ENCODE results near the gene RAC3.

RAC3 gene

DNA sequence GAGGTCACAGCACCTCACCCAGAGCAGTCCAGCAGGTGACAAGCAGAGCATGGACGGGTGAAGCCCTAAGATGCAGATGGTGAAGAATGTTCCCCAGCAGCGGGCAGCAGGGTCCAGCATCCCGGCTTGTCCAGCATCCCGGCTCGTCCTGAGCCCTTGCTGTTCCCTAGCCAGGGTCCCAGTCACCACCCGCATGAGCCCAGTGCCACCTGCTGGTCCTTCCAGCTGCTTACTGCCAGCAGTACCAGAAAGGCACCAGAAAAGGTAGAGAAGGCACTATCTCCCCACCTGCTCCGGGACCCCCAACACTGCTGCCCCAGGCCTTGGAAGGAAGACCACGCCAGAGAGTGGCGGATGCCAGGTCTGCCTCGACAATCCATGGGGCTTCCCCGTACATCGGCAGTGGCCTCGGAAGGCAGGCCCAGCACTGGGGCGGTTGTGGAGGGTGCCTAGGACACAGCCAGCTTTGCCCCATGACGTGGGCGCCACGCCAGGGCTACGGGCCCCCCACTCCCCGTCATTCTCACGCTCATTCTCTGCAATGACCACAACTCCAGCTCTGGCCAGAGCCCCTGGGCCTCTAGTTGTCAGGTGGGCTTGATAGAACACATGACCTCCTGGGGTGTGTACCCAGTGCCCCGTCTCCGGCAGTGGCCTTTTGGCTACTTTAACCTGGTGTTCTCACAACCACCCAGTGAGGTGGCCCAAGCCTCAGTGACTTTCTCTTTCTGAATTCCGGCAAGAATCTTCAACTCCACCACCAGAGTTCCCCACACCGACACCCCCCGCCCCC, 10.2 kb upstream of the RAC3 start:
- ATAC-seq (ENCODE audit: low read depth): no peak
- Mint-ChIP-seq H3K27me3 (peaks cover 2% of the 10 kb centered on the region), H3K4me1 (peaks cover 6% of the 10 kb centered on the region), H3K4me3 (peak overlapping the region; percentile 74), H3K27ac (no peak overlapping the region), H3K36me3 (peaks cover 2% of the 10 kb centered on the region), H3K9me3 (no peaks in the 10 kb centered on the region)
- no peak for DNase-seq (ENCODE audit: low spot score in 2 of 2)

DNA sequence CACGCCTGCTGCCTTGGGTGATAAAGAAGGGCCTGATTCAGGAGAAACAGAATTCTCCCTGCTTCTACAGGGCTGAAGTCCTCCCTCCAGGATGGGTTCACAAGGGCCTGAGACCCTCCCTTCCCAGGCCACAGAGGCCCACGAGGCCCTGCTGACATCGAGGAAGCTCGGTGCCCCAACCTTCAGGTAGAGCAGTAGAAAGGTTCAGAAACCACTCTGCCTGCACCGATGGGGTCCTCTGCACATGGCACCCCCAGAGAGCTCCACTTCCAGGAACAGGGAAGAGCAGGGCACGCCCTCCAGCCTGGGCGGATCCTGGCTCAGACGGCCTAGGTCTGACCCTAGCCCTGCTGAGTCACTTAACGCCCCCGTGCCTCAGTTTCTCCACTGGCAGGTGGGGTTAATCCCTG, 9.6 kb upstream of the RAC3 start:
- ATAC-seq (ENCODE audit: low read depth): no peak
- Mint-ChIP-seq H3K27me3 (peaks cover 2% of the 10 kb centered on the region), H3K4me3 (peak overlapping the region; percentile 74), H3K27ac (no peak overlapping the region), H3K9me3 (no peaks in the 10 kb centered on the region), H3K4me1 (peaks cover 6% of the 10 kb centered on the region), H3K36me3 (peaks cover 2% of the 10 kb centered on the region)
- DNase-seq (ENCODE audit: low spot score in 2 of 2): no peak

DNA sequence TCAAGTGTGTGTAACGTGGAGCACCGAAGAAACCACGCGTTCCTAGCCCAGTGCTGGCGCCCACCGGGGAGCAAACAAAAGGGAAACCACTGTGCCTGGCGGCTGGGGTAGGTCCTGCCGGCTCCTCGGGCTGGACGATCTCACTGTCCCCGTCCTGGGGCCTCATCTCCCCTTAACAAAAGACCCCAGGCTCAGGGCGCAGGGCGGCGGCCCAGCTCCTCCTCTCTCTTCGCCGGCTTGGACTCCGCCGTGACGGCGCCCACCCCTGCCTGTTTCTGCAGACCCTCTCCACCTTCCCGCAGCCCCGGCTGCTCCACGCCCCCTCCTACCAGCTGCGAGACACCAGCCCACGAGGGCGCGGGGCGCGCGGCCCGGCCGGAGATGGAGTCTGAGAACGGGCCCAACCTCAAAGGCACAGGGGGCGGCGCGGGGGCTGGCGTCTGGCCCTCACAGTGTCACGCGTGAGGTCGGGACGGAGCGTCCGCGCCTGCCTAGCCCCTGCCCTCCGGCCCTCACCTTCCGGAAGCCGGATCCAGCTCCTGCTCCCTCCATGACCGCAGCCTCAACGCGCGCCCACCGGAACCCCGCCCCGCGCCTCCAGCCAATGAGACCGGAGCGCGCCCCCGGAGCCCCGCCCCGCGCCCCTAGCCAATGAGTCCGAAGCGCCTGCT, 9.0 kb upstream of the RAC3 start, which contains the start of gene CENPX:
TSS of gene CENPX (minus strand) at position 569 of the 671 bp plus-strand sequence. CDS start at position 552, 17 bp downstream.
- Mint-ChIP-seq H3K36me3 (peaks cover 2% of the 10 kb centered on the region), H3K27me3 (peaks cover 2% of the 10 kb centered on the region), H3K4me1 (peaks cover 6% of the 10 kb centered on the region), H3K9me3 (no peaks in the 10 kb centered on the region), H3K4me3 (peak within 1 kb of the TSS; percentile 74), H3K27ac (peak within 1 kb of the TSS; percentile 48)
- ATAC-seq (ENCODE audit: low read depth): peak; percentile 7
- DNase-seq (ENCODE audit: low spot score in 2 of 2): peak in 1 of 2 donors; percentile 90

DNA sequence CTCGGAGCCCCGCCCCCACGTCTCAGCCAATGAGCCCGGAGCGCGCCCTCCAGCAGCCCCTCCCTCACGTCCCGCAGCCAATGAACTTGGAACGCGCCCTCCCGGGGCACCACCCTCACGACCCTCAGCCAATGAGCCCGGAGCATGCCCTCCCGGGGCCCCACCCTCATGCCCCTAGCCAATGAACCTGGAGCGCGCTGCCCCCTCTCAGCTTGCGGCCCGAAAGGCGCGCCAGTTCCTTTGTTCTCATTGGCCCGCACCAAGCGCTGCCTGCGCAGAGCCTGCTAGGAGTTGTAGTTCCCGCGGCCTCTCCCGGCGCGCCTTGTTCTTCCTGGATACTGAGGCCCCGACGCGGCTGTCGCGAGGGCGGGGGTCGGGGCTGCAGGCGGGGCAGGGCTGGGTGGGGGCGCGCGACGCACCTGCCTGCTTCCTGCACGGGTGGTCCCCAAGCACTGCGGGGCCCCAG, 8.5 kb upstream of the RAC3 start, which contains the start of gene LRRC45:
TSS of gene LRRC45 (plus strand) at position 325 of the 466 bp plus-strand sequence. CDS start 339 bp downstream, outside the sequence.
- H3K4me1 Mint-ChIP-seq: peaks cover 6% of the 10 kb centered on the region
- DNase-seq (ENCODE audit: low spot score in 2 of 2) (peak in 1 of 2 donors; percentile 99), ATAC-seq (ENCODE audit: low read depth) (peak; percentile 91)
- H3K27ac Mint-ChIP-seq: peak within 1 kb of the TSS; percentile 48
- H3K27me3 Mint-ChIP-seq: peaks cover 2% of the 10 kb centered on the region
- H3K9me3 Mint-ChIP-seq: no peaks in the 10 kb centered on the region
- peaks cover 2% of the 10 kb centered on the region for H3K36me3 Mint-ChIP-seq
- H3K4me3 Mint-ChIP-seq: peak within 1 kb of the TSS; percentile 74

DNA sequence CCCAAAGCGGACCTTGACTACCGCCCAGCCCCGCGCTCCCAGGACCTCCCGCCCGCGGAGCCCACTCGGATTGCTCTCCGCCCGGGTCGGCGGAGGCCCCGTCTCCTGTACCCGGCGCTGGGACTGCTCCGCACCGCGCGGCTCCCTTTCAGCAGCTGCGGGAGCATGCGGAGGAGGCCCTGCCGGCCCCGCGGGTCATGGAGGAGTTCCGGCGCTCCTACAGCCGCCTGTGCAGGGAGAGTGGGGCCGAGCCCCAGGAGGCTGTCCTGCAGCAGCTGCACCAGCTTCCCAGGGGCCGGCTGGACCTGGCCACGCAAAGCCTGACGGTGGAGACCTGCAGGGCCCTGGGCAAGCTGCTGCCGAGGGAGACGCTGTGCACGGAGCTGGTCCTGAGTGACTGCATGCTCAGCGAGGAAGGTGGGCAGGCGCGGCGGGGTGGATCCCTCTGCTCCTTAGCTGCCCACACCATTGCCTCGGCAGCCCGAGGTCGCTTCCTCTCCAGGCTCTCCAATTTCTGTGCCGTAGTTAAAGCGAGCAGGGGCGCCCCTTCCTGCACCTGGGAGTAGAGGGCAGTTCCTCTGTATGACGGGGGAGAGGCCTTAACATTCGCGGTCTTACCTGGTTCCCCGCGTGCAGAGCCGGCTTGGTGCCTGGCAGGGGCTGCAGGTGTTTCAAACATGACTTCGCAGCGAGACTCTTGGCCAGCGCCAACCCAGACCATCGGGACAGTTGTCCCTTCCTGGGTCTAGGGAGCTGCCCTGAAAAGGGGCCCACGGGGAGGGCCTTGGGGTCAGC, 7.8 kb upstream of the RAC3 start:
- Mint-ChIP-seq H3K4me3 (peak overlapping the region; percentile 74), H3K27ac (no peak overlapping the region), H3K36me3 (peaks cover 2% of the 10 kb centered on the region), H3K27me3 (peaks cover 2% of the 10 kb centered on the region), H3K9me3 (no peaks in the 10 kb centered on the region), H3K4me1 (peaks cover 6% of the 10 kb centered on the region)
- no peak for ATAC-seq (ENCODE audit: low read depth)
- DNase-seq (ENCODE audit: low spot score in 2 of 2): peak in 1 of 2 donors; percentile 55

DNA sequence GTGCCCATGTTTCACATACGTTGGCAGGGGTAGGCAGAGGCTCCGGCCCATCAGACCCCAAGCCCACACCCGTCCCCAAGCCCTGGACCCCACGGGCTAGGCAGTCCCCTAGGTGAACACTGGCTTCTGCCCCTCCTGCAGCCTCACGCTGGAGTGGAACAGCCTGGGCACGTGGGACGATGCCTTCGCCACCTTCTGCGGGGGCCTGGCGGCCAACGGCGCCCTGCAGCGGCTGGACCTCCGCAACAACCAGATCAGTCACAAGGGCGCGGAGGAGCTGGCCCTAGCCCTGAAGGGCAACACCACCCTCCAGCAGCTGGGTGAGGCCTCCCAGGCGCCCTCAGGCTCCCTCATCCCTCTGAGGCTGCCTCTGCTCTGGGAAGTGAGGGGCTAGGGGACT, 6.6 kb upstream of the RAC3 start:
- Mint-ChIP-seq H3K4me3 (no peak overlapping the region), H3K36me3 (peaks cover 2% of the 10 kb centered on the region), H3K4me1 (peaks cover 12% of the 10 kb centered on the region), H3K27me3 (peaks cover 4% of the 10 kb centered on the region), H3K27ac (no peak overlapping the region), H3K9me3 (no peaks in the 10 kb centered on the region)
- no peak for DNase-seq (ENCODE audit: low spot score in 2 of 2)
- no peak for ATAC-seq (ENCODE audit: low read depth)

DNA sequence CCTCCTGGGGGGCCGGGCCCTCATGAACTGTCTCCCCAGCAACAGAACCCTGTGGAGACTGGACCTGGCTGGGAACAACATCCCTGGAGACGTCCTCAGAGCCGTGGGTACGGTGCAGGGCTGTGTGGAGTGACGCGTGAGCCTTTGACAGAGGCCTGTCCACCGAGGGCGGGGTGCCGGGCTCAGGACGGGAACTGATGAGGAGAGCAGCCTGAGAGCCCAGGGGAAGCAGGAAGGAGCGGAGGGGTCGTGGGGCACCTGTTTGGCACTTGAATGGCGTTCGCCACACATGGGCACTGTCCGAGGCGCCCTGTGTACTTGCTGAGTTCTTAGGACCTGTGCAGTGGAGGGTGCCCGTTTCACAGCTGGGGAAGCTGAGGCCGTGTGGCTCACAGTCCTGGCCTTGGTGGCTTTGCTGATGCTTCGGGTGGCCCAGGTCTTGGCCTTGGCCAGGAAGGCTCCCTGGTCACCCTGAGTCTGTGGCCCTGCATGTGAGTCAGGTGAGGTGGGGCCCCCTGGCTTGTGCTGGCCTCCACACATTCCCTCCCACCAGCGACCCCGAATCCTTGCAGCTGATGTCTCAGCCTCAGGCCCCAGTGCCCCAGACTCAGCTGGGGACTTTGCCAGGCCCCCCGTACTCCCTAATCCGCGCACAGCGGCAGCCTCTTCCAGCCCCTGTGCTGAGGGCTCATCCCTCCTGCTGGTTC, 5.9 kb upstream of the RAC3 start:
- Mint-ChIP-seq H3K36me3 (peaks cover 2% of the 10 kb centered on the region), H3K27ac (no peak overlapping the region), H3K4me1 (peaks cover 14% of the 10 kb centered on the region), H3K9me3 (no peaks in the 10 kb centered on the region), H3K4me3 (no peak overlapping the region), H3K27me3 (peaks cover 4% of the 10 kb centered on the region)
- no peak for DNase-seq (ENCODE audit: low spot score in 2 of 2)
- no peak for ATAC-seq (ENCODE audit: low read depth)

DNA sequence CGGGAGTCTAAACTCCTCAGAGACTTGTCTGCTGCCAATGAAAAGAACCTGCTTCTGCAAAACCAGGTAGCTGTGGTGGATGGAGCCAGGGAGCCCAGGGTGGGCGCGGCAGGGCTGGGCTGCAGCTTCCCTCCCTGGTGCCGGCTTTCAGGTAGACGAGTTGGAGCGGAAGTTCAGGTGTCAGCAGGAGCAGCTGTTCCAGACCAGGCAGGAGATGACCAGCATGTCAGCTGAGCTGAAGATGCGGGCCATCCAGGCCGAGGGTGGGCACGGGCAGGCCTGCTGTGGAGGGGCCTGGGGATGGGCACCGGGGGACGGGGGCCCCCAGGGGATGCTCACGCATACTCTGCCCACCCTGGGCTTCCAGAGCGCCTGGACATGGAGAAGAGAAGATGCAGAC, 3.2 kb upstream of the RAC3 start:
- H3K9me3 Mint-ChIP-seq: no peaks in the 10 kb centered on the region
- no peak for DNase-seq (ENCODE audit: low spot score in 2 of 2)
- H3K27ac Mint-ChIP-seq: no peak overlapping the region
- no peak overlapping the region for H3K4me3 Mint-ChIP-seq
- H3K36me3 Mint-ChIP-seq: peaks cover 2% of the 10 kb centered on the region
- H3K27me3 Mint-ChIP-seq: peaks cover 4% of the 10 kb centered on the region
- ATAC-seq (ENCODE audit: low read depth): no peak
- H3K4me1 Mint-ChIP-seq: peaks cover 9% of the 10 kb centered on the region

DNA sequence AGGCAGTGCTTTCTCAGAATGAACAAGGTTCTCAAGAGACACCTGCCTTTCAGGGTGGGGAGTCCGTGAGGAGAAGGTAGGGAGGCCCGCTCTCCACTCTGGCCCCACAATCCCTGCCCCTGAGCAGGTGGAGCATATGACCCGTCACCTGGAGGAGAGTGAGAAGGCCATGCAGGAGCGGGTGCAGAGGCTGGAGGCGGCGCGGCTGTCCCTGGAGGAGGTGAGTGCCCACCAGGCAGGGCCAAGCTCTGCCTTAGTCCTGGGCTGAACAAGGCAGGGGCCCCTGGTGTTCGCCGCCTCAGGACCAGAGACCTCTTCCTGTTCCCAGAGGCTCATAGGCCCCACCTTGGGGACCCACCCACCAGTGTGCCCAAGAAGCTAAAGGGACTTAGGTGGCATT, 2.5 kb upstream of the RAC3 start:
- no peak for DNase-seq (ENCODE audit: low spot score in 2 of 2)
- Mint-ChIP-seq H3K27me3 (peaks cover 4% of the 10 kb centered on the region), H3K36me3 (peaks cover 2% of the 10 kb centered on the region), H3K9me3 (no peaks in the 10 kb centered on the region), H3K27ac (no peak overlapping the region), H3K4me1 (peaks cover 9% of the 10 kb centered on the region), H3K4me3 (peak overlapping the region; percentile 11)
- no peak for ATAC-seq (ENCODE audit: low read depth)

DNA sequence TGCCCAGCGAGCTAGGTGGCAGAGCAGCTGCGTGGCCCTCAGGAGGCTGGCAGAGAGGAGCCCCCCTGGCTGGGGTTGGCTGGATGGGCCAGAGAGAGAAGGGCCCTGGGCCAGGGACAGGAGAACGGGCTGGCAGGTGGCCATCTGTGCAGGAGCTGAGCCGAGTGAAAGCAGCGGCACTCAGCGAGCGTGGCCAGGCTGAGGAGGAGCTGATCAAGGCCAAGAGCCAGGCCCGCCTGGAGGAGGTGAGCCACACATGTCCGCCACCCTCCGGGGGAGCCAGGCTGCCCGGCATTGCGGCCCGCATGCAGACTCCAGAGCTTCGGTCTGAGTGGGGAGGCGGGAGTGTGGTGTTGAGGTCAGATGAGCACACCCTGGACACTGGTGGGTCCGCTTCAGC, 2.1 kb upstream of the RAC3 start:
- ATAC-seq (ENCODE audit: low read depth) (no peak), DNase-seq (ENCODE audit: low spot score in 2 of 2) (no peak)
- Mint-ChIP-seq H3K27me3 (peaks cover 4% of the 10 kb centered on the region), H3K4me3 (peak overlapping the region; percentile 75), H3K36me3 (peaks cover 2% of the 10 kb centered on the region), H3K9me3 (no peaks in the 10 kb centered on the region), H3K27ac (no peak overlapping the region), H3K4me1 (peaks cover 9% of the 10 kb centered on the region)

DNA sequence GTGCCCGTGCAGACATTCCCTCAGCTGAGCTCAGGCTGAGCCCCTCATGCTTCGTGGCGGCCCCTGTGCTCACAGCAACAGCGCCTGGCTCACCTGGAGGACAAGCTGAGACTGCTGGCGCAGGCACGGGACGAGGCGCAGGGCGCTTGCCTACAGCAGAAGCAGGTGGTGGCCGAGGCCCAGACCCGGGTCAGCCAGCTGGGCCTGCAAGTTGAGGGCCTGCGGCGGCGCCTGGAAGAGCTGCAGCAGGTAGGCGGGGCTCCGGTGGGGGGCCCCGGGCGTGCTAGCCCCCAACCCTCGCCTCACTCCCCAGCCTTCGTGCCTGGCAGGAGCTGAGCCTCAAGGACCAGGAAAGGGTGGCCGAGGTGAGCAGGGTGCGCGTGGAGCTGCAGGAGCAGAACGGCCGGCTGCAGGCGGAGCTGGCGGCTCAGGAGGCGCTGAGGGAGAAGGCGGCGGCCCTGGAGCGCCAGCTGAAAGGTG, 1.4 kb upstream of the RAC3 start:
- H3K36me3 Mint-ChIP-seq: peaks cover 2% of the 10 kb centered on the region
- ATAC-seq (ENCODE audit: low read depth): no peak

DNA sequence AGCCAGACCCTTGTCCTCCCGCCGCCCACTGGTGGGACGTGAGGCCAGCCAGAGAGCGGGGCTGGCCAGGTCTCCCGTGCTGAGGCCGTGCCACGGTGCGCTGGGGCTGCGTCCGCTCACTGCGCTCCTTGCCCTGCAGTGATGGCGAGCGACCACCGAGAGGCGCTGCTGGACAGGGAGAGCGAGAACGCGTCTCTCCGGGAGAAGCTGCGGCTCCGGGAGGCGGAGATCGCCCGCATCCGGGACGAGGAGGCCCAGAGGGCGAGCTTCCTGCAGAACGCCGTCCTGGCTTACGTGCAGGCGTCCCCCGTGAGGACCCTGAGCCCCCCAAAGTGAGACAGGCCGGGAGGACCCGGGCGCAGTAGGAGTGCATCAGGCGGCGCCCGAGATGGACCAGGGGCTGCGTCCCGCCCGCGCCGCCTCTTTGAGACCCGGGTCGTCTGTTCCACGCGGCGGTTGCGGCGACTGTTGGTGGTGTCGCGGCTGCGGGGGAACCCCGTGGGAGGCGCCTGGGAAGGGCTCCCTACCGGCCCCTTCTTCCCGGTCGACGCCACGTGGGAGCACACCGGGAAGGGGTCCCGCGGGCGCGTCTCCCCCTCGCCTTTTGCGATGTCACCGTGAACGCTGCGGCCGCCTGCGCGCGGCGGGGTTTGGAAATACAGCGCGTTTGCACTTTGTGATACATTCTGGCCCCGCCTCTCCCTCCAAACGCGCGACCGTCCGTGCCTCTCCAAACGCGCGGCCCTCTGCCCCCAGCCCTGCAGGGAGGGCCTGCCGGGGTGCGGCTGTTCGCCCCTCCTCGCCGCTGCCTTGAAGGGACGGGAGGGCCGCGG, 792 bp upstream of the RAC3 start:
- DNase-seq (ENCODE audit: low spot score in 2 of 2) (peak; percentile 75 to 89), ATAC-seq (ENCODE audit: low read depth) (peak; percentile 78)
- H3K9me3 Mint-ChIP-seq: no peaks in the 10 kb centered on the region
- peaks cover 2% of the 10 kb centered on the region for H3K27me3 Mint-ChIP-seq
- peaks cover 4% of the 10 kb centered on the region for H3K36me3 Mint-ChIP-seq
- no peak overlapping the region for H3K27ac Mint-ChIP-seq
- H3K4me1 Mint-ChIP-seq: peaks cover 9% of the 10 kb centered on the region
- H3K4me3 Mint-ChIP-seq: peak overlapping the region; percentile 88

More for the DNA sequence above, 1.4 kb upstream of the RAC3 start:
- Mint-ChIP-seq H3K4me3 (peak overlapping the region; percentile 88), H3K4me1 (peaks cover 9% of the 10 kb centered on the region), H3K9me3 (no peaks in the 10 kb centered on the region), H3K27me3 (peaks cover 4% of the 10 kb centered on the region), H3K27ac (no peak overlapping the region)
- DNase-seq (ENCODE audit: low spot score in 2 of 2): no peak

All from memory B cell (primary cell).